ENCODE results near the gene TERT.
"Not testable (repeated sequence)": the region's sequence is repeated elsewhere in the genome, so short reads cannot be mapped to it uniquely, and the experiment has no call there.

The TERT gene

GRCh38 chr5:1231354-1231905 is 63.4 kb downstream of the TERT start:
- DNase-seq: no peak

- no peak for DNase-seq
Observed at GRCh38 chr5:1230551-1230950, 64.3 kb downstream of the TERT start.

- no peak for DNase-seq
Observed at GRCh38 chr5:1229822-1230221, 65.0 kb downstream of the TERT start.

- not testable (repeated sequence) for DNase-seq
Observed at GRCh38 chr5:1229023-1229422, 65.8 kb downstream of the TERT start.

GRCh38 chr5:1228120-1228519 is 66.7 kb downstream of the TERT start:
- DNase-seq: no peak

GRCh38 chr5:1227667-1228066 is 67.2 kb downstream of the TERT start:
- no peak for DNase-seq

- no peak for DNase-seq
Observed at GRCh38 chr5:1226839-1227581, 67.9 kb downstream of the TERT start.

- no peak for DNase-seq
Observed at GRCh38 chr5:1226231-1226630, 68.6 kb downstream of the TERT start.

- DNase-seq: no peak
Observed at GRCh38 chr5:1225081-1225480, 69.8 kb downstream of the TERT start, which contains the start of gene SLC6A18. Gene SLC6A18, plus strand, starts transcription at chr5:1225381. Its CDS starts 97 bp downstream, at chr5:1225478.

- DNase-seq: no peak
Observed at GRCh38 chr5:1224631-1225030, 70.2 kb downstream of the TERT start.

- DNase-seq: no peak
Observed at GRCh38 chr5:1223278-1223670, 71.6 kb downstream of the TERT start.

GRCh38 chr5:1222621-1223277 is 72.1 kb downstream of the TERT start:
- no peak for DNase-seq

- DNase-seq: no peak
Observed at GRCh38 chr5:1222147-1222546, 72.7 kb downstream of the TERT start.

GRCh38 chr5:1221721-1222120 is 73.1 kb downstream of the TERT start:
- DNase-seq: no peak

- DNase-seq: no peak
Observed at GRCh38 chr5:1220831-1221230, 74.0 kb downstream of the TERT start.

GRCh38 chr5:1220351-1220750 is 74.5 kb downstream of the TERT start:
- no peak for DNase-seq

- DNase-seq: no peak
Observed at GRCh38 chr5:1219768-1220100, 75.1 kb downstream of the TERT start.

- DNase-seq: no peak
Observed at GRCh38 chr5:1219098-1219767, 75.6 kb downstream of the TERT start.

- no peak for DNase-seq
Observed at GRCh38 chr5:1218351-1219080, 76.4 kb downstream of the TERT start.

- no peak for DNase-seq
Observed at GRCh38 chr5:1217596-1218206, 77.2 kb downstream of the TERT start.

GRCh38 chr5:1216918-1217295 is 78.0 kb downstream of the TERT start:
- no peak for DNase-seq

GRCh38 chr5:1216211-1216917 is 78.5 kb downstream of the TERT start:
- DNase-seq: no peak
